ENCODE results near the gene RNF38. TPM values are rescaled to one million over a fixed set of nuclear protein-coding genes. Genes with fewer than 3 reads are reported as not detected.

The RNF38 gene
- total RNA-seq, 1 donor from 2014 or later = 68.3 TPM

DNA sequence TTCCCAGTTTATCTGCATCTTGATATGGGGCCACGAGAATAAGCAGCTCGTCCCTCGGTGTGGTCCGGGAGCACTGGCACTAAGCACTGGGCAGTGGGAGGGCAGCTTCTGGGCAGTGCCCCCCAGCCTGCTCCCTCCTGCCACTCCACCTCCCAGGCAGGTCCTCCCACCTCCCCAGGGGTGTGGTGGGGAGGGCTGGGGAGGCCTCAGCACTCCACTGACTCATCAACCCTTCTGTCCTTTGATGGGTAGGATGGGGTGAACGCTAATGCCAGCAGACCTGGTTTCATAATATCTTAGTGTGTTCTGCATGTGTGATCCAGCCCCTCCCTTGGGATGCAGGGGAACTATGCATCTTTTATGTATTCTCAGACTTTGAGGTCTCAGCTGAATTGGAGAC is 79.6 kb downstream of the RNF38 start:
- no peak for DNase-seq (ENCODE audit: low spot score, unreplicated experiment)
- peaks cover 41% of the 10 kb centered on the region for H3K4me1 Mint-ChIP-seq (ENCODE audit: low read depth)
- H3K27ac Mint-ChIP-seq = peak overlapping the region; percentile 100
- H3K36me3 Mint-ChIP-seq (ENCODE audit: insufficient read depth) = peaks cover 3% of the 10 kb centered on the region
- peaks cover 7% of the 10 kb centered on the region for H3K9me3 Mint-ChIP-seq (ENCODE audit: low read depth)
- H3K27me3 Mint-ChIP-seq = no peaks in the 10 kb centered on the region
- TF ChIP-seq, protein P1, sequence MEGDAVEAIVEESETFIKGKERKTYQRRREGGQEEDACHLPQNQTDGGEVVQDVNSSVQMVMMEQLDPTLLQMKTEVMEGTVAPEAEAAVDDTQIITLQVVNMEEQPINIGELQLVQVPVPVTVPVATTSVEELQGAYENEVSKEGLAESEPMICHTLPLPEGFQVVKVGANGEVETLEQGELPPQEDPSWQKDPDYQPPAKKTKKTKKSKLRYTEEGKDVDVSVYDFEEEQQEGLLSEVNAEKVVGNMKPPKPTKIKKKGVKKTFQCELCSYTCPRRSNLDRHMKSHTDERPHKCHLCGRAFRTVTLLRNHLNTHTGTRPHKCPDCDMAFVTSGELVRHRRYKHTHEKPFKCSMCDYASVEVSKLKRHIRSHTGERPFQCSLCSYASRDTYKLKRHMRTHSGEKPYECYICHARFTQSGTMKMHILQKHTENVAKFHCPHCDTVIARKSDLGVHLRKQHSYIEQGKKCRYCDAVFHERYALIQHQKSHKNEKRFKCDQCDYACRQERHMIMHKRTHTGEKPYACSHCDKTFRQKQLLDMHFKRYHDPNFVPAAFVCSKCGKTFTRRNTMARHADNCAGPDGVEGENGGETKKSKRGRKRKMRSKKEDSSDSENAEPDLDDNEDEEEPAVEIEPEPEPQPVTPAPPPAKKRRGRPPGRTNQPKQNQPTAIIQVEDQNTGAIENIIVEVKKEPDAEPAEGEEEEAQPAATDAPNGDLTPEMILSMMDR (IDR thresholded peaks at IDR 0.05; ENCODE audit: unreplicated experiment) = no peak
- no peak overlapping the region for H3K4me3 Mint-ChIP-seq (ENCODE audit: low read depth)

DNA sequence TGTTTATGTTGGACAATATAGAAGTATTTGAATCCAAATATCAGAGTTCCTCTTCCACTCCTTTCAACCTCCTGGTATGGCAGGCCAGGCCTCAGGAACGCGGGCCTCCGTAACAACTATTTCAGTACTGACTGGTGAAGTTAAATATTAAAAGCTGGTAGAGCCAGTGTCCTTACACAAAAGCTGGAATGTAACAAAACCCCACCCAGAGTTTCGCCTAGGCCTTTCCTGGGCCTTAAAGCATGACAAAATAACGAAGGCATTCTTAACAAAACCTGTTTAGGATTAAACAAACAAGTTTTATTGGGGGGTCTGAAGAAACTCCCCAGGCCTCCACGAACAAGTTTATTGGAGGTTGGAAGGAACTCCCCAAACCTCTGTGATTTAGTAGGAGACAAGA is 80.3 kb downstream of the RNF38 start:
- Mint-ChIP-seq H3K36me3 (ENCODE audit: insufficient read depth) (peaks cover 3% of the 10 kb centered on the region), H3K4me1 (ENCODE audit: low read depth) (peaks cover 47% of the 10 kb centered on the region), H3K27ac (peak overlapping the region; percentile 100), H3K27me3 (no peaks in the 10 kb centered on the region), H3K9me3 (ENCODE audit: low read depth) (peaks cover 7% of the 10 kb centered on the region), H3K4me3 (ENCODE audit: low read depth) (peak overlapping the region; percentile 48)
- peak; percentile 38 for DNase-seq (ENCODE audit: low spot score, unreplicated experiment)
- TF ChIP-seq, protein P1 (IDR thresholded peaks at IDR 0.05; ENCODE audit: unreplicated experiment) = no peak

DNA sequence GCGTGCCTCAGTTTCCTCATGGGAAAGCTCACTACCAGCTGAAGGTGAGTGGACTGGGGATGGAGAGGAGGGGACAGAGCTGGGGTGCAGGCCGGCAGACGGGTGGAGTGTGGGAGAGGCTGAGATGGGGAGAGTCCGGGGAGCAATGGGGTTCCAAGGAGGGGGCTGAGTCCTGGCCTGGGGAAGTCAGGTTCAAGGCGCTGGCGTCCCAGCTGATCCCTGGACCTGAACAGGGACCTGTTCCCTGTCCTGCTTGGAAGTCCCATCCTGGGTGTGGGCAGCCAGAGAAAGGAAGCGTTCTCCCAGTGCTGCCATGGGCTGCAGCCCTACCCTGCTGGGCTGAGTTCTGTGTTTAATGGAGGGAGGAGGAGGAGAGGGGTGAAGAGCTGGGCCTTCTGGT is 80.9 kb downstream of the RNF38 start:
- TF ChIP-seq, protein P1 (IDR thresholded peaks at IDR 0.05; ENCODE audit: unreplicated experiment) = no peak
- no peaks in the 10 kb centered on the region for H3K27me3 Mint-ChIP-seq
- DNase-seq (ENCODE audit: low spot score, unreplicated experiment) = no peak
- H3K27ac Mint-ChIP-seq = peak overlapping the region; percentile 100
- peaks cover 7% of the 10 kb centered on the region for H3K9me3 Mint-ChIP-seq (ENCODE audit: low read depth)
- peak overlapping the region; percentile 52 for H3K4me3 Mint-ChIP-seq (ENCODE audit: low read depth)
- H3K36me3 Mint-ChIP-seq (ENCODE audit: insufficient read depth) = peaks cover 3% of the 10 kb centered on the region
- H3K4me1 Mint-ChIP-seq (ENCODE audit: low read depth) = peaks cover 47% of the 10 kb centered on the region

DNA sequence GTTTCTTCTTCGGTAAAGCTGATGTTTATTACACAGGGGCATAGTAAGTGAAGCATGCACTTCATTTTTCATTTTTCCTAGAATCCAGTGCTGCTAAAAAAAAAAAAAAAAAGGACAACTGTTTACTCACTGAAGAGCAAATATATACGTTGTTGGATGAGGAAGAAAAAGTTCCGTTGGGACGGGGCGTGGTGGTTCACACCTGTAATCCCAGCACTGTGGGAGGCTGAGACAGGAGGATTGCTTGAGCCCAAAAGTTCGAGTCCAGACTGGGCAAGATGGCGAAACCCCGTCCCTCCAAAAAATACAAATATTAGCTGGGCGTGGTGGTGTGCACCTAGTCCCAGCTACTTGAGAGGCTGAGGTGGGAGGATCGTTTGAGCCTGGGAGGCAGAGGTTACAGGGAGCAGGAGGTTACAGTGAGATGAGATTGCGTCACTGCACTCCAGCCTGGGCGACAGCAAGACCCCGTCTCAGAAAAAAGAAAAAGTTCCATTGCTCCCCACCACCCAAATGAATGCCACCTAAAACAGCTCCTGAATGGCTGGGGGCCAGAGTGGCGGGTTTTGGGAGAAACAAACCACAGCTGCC is 81.8 kb downstream of the RNF38 start:
- Mint-ChIP-seq H3K36me3 (ENCODE audit: insufficient read depth) (peaks cover 3% of the 10 kb centered on the region), H3K4me1 (ENCODE audit: low read depth) (peaks cover 47% of the 10 kb centered on the region), H3K27me3 (no peaks in the 10 kb centered on the region), H3K9me3 (ENCODE audit: low read depth) (peaks cover 7% of the 10 kb centered on the region), H3K27ac (peak overlapping the region; percentile 100), H3K4me3 (ENCODE audit: low read depth) (peak overlapping the region; percentile 16)
- DNase-seq (ENCODE audit: low spot score, unreplicated experiment) = no peak
- TF ChIP-seq, protein P1 (IDR thresholded peaks at IDR 0.05; ENCODE audit: unreplicated experiment) = no peak

DNA sequence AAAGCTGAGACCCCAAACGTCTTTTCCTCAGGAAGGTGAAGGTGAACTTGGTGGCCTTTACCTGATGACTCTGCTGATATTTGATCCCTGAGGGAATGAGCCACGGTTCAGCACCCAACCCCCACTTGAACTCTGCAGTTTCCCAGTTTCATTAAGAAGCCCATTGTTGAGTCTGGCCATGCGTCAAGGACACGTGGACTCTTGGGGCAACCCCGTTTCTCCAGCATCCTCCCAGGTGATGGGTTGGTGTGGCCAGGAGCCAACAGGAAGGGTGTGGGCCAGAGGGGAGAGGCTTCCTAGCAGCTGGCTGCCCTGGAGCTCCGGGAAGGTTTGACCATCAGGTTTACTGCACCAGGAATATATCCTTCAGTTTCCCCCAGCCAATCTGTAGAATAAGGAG is 82.3 kb downstream of the RNF38 start:
- H3K4me3 Mint-ChIP-seq (ENCODE audit: low read depth) = peak overlapping the region; percentile 16
- H3K27me3 Mint-ChIP-seq = no peaks in the 10 kb centered on the region
- peaks cover 3% of the 10 kb centered on the region for H3K36me3 Mint-ChIP-seq (ENCODE audit: insufficient read depth)
- TF ChIP-seq, protein P1 (IDR thresholded peaks at IDR 0.05; ENCODE audit: unreplicated experiment) = no peak
- H3K9me3 Mint-ChIP-seq (ENCODE audit: low read depth) = peaks cover 7% of the 10 kb centered on the region
- H3K27ac Mint-ChIP-seq = peak overlapping the region; percentile 100
- no peak for DNase-seq (ENCODE audit: low spot score, unreplicated experiment)
- peaks cover 47% of the 10 kb centered on the region for H3K4me1 Mint-ChIP-seq (ENCODE audit: low read depth)

Measured in progenitor cell of endocrine pancreas (in vitro differentiated cells).